NCI-H748 (cell line): Measurements from ENCODE around the gene VPS13A.
A peak's percentile ranks its signal among the peaks of the same experiment; 100 is the strongest.

Source experiments
- DNase-seq: peaks from one replicate; lab custom pipeline; 2025; ENCODE audit not compliant: unreplicated experiment; lab: John Stamatoyannopoulos, UW

The VPS13A gene

DNA sequence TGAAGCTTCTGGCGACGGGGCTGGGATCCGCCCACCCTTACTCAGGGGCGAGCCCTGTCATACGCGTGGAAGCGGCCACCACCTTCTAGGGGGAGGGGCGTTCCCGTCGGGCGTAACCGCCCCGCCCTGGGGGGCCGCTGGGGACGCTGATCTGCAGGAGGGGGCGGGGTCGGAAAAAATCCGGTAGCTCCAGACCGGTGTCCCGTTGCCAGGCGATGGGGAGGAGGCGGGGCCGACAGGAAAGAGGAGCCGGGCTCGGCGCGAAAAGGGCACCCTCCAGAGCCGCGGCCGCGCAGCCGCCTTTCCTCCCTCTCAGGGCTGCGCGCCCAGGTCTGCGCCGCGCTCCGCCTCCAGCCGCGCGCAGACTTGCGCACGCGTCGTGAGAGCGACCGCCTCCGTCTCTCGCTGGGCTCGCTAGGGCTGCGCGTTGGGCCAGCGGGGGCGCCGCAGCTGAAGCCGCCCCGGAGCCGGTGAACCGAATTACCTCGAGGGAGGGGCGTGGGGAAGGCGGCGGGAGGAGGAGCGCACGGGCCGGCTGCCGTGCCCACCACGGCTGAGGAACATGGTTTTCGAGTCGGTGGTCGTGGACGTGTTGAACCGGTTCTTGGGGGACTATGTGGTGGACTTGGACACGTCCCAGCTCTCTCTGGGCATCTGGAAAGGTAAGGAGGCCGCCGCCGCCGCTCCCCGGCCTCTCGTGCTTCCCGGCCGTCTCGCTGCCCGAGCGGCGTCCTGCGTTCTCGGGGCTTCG, at the start of gene VPS13A:
VPS13A (plus strand) TSS at position 392 of the 751 bp plus-strand sequence; CDS start at position 563, 171 bp downstream.
- peak; percentile 99 for DNase-seq

DNA sequence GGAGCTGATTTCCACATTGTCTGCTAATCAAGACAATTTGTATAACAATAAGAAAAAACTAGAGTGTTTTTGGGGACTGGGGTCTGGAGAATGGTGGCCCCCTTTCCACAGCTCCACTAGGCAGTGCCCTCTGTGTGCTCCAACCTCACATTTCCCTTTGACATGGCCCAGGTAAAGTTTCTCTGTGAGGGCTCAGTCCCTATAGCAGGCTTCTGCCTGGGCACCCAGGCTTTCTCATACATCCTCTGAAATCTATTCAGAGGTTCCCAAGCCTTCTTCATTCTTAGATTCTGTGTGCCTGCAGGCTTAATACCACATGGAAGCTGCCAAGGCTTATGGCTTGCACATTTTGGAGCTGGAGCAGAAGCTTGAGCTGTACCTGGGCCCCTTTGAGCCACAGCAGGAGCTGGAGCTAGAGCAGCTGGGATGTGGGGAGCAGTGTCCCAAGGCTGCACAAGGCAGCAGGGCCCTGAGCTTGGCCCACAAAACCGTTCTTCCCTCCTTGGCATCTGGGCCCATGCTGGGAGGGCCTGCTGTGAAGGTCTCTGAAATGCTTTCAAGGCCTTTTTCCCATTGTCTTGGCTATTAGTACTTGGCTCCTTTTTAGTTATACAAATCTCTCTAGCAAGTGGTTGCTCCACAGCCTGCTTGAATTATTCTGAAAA, 49.1 kb upstream of the VPS13A start:
- no peak for DNase-seq

GRCh38 chr9:77131399-77131798, 45.9 kb upstream of the VPS13A start:
- no peak for DNase-seq

DNA sequence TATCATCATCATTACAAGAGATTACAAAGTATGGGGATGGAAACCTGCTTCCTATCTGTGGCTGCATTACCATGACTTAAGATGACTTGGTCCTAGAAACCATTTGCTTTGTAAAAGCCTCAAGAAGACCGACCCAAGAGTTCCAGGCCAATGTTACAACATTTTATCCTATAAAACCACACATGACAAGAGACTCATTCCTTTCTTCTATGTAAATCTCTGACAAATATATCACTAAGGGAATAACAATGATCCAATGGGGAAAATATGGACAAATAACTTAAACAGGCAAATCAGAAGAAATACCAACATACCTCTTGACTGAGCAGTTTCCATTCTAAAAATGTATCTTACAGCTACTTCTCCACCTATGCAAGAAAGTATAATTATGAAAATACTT, 44.3 kb upstream of the VPS13A start:
- DNase-seq = no peak

DNA sequence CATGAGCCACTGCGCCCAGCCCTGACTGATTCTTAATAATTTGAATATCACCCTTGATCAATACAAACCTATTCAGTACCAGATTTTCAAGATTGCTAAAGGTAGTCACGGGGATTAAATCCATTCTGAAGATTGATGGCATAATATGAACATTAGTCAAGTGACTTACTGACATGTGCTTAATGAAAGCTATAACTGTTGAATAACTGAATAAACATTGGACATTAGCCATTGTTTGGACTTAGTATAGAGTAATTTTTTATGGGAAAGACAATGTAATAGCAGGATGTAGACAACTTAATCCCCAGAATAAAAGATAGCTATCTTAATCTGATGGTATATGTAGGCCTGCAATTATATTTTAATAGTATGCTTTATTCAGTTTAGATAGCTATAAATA, 35.0 kb upstream of the VPS13A start:
- DNase-seq = peak; percentile 7

GRCh38 chr9:77149879-77150278, 27.5 kb upstream of the VPS13A start:
- no peak for DNase-seq

- no peak for DNase-seq
These were observed 25.0 kb upstream of the VPS13A start for GRCh38 chr9:77152289-77152688.

DNA sequence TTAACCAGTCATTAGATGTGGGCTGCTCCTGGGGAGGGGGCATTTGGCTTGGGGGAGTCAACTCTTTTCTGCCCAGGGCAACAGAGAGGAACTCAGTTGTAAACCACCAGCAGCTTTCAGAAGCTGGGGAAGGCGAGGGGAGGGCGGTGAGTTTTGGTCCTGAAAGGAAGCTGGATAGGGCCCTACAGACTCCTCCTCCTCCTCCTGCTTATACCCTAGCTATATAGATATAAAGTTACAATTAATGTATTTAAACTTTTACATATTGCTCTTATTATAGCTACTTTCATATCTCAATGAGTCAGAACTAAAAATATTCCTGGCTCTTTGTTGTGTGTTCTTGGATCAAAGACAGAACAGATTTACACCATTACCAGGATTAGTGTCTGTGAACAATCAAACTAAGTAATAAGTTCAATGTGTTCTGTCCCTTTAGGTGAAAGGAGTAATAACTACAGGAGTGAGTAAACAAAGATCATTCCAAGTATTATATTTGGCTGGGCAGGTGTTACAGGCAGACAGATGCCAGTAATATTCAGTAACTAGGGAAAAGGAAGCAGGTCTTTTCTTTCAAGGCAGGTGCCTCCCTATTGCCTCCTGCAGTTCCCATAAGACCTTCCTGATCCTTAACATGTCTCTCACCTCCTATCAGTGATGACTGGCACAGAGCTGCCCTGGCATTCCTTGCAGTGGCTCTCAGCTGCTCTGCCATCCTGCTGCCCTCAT, 20.5 kb upstream of the VPS13A start:
- peak; percentile 23 for DNase-seq

DNA sequence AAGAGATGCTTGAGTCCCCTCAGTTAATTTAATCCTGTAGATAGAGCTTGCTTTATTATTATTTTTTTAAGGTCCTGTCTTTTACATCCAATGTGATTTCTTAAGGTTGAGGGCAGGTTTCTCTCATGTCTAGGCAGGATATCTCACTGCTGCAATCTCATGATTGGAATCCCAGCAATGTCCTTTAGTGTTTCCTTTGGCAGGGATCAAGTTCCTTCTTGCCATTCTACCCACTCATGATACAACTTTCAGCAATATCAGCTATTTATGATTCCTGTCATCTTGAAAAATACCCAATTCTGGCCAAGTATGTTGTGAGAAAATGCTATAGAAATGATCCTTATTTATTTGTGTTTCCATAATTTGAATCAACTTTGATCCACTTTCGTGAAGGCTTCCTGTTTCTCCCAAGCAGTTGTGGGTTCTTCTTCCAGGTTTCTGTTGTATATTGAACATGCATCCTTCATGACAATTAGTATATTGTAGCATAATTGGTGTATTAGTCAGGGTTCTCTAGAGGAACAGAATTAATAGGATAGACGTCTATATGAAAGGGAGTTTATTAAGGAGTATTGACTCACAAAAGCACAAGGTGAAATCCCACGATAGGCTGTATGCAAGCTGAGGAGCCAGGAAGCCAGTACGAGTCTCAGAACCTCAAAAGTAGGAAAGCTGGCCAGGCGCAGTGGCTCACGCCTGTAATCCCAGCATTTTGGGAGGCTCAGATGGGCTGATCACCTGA, 18.4 kb upstream of the VPS13A start:
- no peak for DNase-seq

- no peak for DNase-seq
These were observed 16.1 kb upstream of the VPS13A start for GRCh38 chr9:77161191-77161590.

- DNase-seq = no peak
These were observed 15.4 kb upstream of the VPS13A start for GRCh38 chr9:77161966-77162365.

- DNase-seq = no peak
These were observed 15.0 kb upstream of the VPS13A start for GRCh38 chr9:77162366-77162765.

DNA sequence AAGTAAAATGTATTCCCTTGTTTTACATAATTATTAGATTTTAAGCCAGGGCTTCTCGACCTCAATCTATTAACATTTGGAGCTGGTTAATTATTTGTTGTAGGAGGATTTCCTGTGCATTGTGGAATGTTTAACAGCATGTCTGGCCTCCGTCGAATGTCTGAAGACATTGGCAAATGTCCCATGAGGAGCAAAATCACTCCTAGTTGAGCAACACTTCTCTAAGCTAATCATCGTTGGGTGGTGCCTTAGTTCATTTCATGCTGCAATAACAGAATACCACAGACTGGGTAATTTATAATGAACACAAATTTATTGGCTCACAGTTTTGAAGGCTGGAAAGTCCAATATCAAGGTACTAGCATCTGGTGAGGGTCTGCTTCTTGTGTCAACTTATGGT, 13.4 kb upstream of the VPS13A start:
- no peak for DNase-seq

DNA sequence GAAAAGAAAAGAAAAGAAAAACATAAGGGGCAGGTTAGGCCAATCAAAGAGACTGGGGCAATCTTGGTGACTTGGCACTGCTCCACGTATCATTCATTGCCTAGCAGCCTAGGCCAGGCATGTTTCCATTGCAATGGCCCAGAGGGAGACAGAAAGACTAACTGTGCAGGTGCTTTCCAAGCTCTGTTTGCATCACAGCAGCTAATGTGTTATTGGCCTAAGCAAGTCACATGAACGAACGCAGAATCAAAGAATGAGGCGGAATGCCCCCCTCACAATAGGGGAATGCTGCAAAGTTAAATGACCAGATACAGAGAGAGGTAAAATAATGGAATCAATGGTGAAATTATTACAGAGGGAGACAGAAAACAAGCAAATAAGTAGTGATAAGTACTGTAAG, 11.1 kb upstream of the VPS13A start:
- DNase-seq = peak; percentile 12

DNA sequence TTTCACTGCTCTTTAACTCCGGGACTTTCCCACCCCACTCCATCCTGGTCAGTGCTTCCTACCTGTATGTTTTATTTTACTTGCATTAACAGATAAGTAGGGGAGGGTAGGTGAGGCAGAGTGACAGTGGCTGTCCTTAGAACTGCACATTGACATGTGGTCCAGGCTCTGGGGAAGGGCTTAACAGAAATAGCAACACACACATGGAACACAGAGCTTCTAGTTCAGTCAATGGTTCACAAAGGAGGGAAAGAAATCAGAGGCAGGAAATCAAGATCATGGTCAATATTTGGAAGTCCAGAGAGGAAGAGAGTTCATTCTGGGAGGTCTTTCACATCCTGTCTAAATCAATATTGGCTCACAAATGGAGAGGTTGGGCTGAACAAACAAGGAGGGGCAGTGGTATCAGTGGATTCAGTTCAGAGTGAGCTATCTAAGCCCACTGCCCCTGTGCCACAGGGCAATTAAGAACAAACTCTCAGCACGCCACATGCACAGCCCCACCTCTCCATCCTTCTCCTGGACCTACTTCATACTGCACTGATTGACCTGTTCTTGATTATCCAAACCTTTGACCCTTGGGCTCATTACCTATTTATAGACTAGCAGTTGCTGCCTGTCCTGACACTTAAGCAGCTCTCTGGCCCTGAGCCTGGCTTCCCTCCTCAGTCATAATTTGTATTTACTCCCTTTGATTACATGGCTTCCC, 6.2 kb upstream of the VPS13A start:
- DNase-seq = peak; percentile 95

DNA sequence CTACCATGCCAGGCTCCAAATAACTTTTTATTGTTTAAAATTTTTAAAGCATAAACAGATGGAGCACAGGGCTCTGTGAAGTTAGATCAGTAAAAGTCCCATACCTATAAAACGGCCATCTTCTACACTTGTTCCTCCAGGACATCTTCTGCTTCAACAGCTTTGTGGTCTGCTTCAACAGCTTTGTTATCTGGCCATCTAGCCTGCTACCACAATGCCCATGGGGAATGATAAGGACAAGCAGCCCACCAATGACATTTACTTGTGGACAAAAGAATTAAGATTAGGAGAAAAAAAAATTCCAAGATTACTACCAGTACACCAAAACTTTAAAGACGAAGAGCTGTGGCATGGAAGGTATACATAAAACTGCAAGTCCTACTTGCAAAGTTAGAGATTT, 2.2 kb upstream of the VPS13A start:
- DNase-seq = no peak

GRCh38 chr9:77176106-77176505, 1.2 kb upstream of the VPS13A start:
- DNase-seq = peak; percentile 25

- DNase-seq = no peak
These were observed 620 bp upstream of the VPS13A start for GRCh38 chr9:77176686-77177142.

- DNase-seq = peak; percentile 74
These were observed 810 bp downstream of the VPS13A start for GRCh38 chr9:77177894-77178794.

DNA sequence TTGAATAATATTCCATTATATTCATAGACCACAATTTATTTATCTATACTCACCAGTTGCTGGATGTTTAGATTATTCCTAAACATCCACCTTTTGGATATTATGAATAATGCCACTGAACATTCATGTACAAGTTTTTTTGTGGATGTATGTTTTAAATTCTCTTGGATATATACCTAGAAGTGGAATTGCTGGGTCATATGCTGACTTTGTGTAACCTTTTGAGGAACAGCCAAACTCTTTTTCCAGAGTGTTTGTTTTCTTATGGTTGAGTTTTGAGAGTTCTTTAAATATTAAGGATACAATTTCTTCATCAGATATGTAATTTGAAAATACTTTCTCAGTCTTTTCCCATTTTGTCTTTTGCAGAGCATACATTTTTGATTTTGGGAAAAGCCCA, 2.7 kb downstream of the VPS13A start:
- no peak for DNase-seq
